Thymus (tissue), 11 donors: ENCODE data around the gene TNK2. TPM values are rescaled to one million over a fixed set of nuclear protein-coding genes. Genes with fewer than 3 reads are reported as not detected.
"Not testable (repeated sequence)": the region's sequence is repeated elsewhere in the genome, so short reads cannot be mapped to it uniquely, and the experiment has no call there.

Experiments
- DNase-seq, 9 donors: peaks; one replicate each; pipeline ENCODE4 v3.0.0-alpha.2; 2013; ENCODE audit warnings: low spot score in 9 of 9, low read depth in 6 of 9, missing footprints in 1 of 9
- H3K27ac ChIP-seq, 2 donors: one replicate each; pipeline ENCODE4 v1.5.1; 2013; ENCODE audit warnings: control low read depth in 1 of 2, low read depth in 1 of 2, low read length in 1 of 2, mild to moderate bottlenecking in 1 of 2, moderate library complexity in 1 of 2
- H3K27me3 ChIP-seq, 2 donors: one replicate each; pipeline ENCODE4 v1.5.1; 2013; ENCODE audit warnings: low read length in 1 of 2; ENCODE audit not compliant: control insufficient read depth in 2 of 2, insufficient read depth in 1 of 2
- H3K36me3 ChIP-seq, 2 donors: one replicate each; pipeline ENCODE4 v1.5.1; 2013; ENCODE audit warnings: low read length in 1 of 2, mild to moderate bottlenecking in 1 of 2, moderate library complexity in 1 of 2; ENCODE audit not compliant: control insufficient read depth in 2 of 2, insufficient read depth in 2 of 2
- H3K4me1 ChIP-seq, 2 donors: one replicate each; pipeline ENCODE4 v1.5.1; 2013; ENCODE audit warnings: low read length in 2 of 2; ENCODE audit not compliant: control insufficient read depth in 2 of 2, insufficient read depth in 2 of 2
- H3K4me3 ChIP-seq, 2 donors: one replicate each; pipeline ENCODE4 v1.5.1; 2013; ENCODE audit warnings: low read length in 2 of 2, control low read depth in 1 of 2, mild to moderate bottlenecking in 1 of 2
- H3K9me3 ChIP-seq, 2 donors: one replicate each; pipeline ENCODE4 v1.5.1; 2013; ENCODE audit warnings: low read length in 1 of 2, mild to moderate bottlenecking in 1 of 2; ENCODE audit not compliant: control insufficient read depth in 2 of 2, insufficient read depth in 1 of 2
- whole genome bisulfite sequencing: extraction: QIAGEN DNeasy Blood & Tissue Kit; methylation state at CpG from one replicate; pipeline ENCODE4 v1.1.7; 2013; 5-methylcytosine and 5-hydroxymethylcytosine counted together
- polyA plus RNA-seq: library from polyadenylated mRNA; stranded (reverse); fragments of 200-250 nt; gene quantifications from one replicate; pipeline ENCODE4 v1.2.3, GENCODE V29; 2013
- total RNA-seq: library from RNA; stranded (reverse); fragments of 120-200 nt; gene quantifications from one replicate; pipeline ENCODE4 v1.2.4, GENCODE V29; 2013
- donor health status: healthy.

TNK2 gene
- total and polyA plus RNA-seq, 2 donors, result 13.3 to 101 TPM

GRCh38 chr3:195876297-195877064 lies 31.9 kb downstream of the TNK2 start:
- DNase-seq, result no peak
- H3K4me1 ChIP-seq, result no peaks in the 10 kb centered on the region
- no peak overlapping the region for H3K4me3 ChIP-seq
- WGBS, result 97% methylated on average over 28 of the region's 28 CpGs
- H3K9me3 ChIP-seq, result no peaks in the 10 kb centered on the region
- H3K27ac ChIP-seq, result no peak overlapping the region
- H3K36me3 ChIP-seq, result peaks cover 57 to 62% of the 10 kb centered on the region in 2 donors
- no peaks in the 10 kb centered on the region for H3K27me3 ChIP-seq

- Histone ChIP-seq H3K9me3 (no peaks in the 10 kb centered on the region), H3K27ac (no peak overlapping the region), H3K36me3 (peaks cover 63 to 70% of the 10 kb centered on the region in 2 donors), H3K4me3 (no peak overlapping the region), H3K4me1 (no peaks in the 10 kb centered on the region), H3K27me3 (no peaks in the 10 kb centered on the region)
- DNase-seq, result no peak
- 98% methylated on average over 35 of the region's 35 CpGs for WGBS
These were observed 32.7 kb downstream of the TNK2 start for GRCh38 chr3:195875482-195876236.

DNA sequence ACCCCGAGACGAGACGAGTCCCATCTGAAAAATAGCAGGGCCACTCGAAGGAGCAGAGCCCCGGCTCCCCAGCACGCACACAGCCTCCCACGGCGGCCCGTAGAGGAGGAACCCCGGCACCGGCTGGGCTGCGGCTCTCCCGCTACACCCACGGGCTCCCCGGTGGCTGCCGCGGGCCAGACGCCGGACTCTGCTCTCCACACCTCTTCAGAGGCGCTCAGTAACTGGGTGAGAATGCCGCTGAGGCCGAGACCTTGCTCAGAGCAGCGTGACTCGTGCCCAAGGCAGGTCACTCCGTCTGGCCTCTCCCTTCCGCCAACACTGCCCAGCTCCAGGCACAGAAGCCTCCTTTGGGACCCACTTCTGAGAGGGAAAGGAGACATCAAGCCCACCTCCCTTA lies 34.4 kb downstream of the TNK2 start:
- H3K9me3 ChIP-seq, result no peaks in the 10 kb centered on the region
- no peak overlapping the region for H3K27ac ChIP-seq
- H3K27me3 ChIP-seq, result no peaks in the 10 kb centered on the region
- WGBS, result 96% methylated on average over 26 of the region's 26 CpGs
- no peak for DNase-seq
- H3K4me1 ChIP-seq, result no peaks in the 10 kb centered on the region
- peaks cover 71 to 76% of the 10 kb centered on the region in 2 donors for H3K36me3 ChIP-seq
- no peak overlapping the region for H3K4me3 ChIP-seq

GRCh38 chr3:195873281-195873887 lies 35.0 kb downstream of the TNK2 start:
- WGBS, result 97% methylated on average over 38 of the region's 38 CpGs
- Histone ChIP-seq H3K36me3 (peaks cover 71 to 75% of the 10 kb centered on the region in 2 donors), H3K4me3 (no peak overlapping the region)

DNA sequence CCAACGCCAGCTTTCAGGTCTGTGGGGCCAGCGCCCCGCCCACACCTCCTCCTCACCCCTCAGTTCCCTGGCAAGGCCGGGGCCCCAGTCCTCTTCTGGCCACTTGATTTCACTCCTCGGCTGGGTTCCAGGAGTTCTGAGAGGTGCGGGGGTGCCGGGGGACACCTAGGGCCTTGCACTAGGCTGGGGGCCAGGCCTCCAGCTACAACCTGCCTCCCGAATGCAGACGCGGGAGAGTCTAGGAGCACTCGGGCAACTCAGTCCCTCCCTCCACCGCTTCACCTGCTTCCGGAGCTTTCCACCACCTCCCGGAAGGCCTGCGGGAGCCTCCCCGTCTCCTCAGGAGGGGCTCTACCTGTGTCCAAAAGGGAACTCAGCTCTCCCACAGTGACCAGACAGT lies 35.6 kb downstream of the TNK2 start:
- no peak overlapping the region for H3K27ac ChIP-seq
- H3K4me3 ChIP-seq, result no peak overlapping the region
- peaks cover 71 to 74% of the 10 kb centered on the region in 2 donors for H3K36me3 ChIP-seq

More at GRCh38 chr3:195873281-195873887, 35.0 kb downstream of the TNK2 start:
- H3K27me3 ChIP-seq, result no peaks in the 10 kb centered on the region
- no peaks in the 10 kb centered on the region for H3K4me1 ChIP-seq
- H3K9me3 ChIP-seq, result no peaks in the 10 kb centered on the region
- H3K27ac ChIP-seq, result no peak overlapping the region
- no peak for DNase-seq

GRCh38 chr3:195872097-195872496 lies 36.3 kb downstream of the TNK2 start:
- Histone ChIP-seq H3K4me3 (no peak overlapping the region), H3K4me1 (no peaks in the 10 kb centered on the region), H3K27me3 (no peaks in the 10 kb centered on the region), H3K9me3 (no peaks in the 10 kb centered on the region), H3K27ac (no peak overlapping the region), H3K36me3 (peaks cover 71 to 73% of the 10 kb centered on the region in 2 donors)
- WGBS, result 98% methylated on average over 28 of the region's 28 CpGs
- no peak for DNase-seq

More for the DNA sequence above, 35.6 kb downstream of the TNK2 start:
- 92% methylated on average over 16 of the region's 16 CpGs for whole genome bisulfite sequencing
- no peak for DNase-seq
- Histone ChIP-seq H3K9me3 (no peaks in the 10 kb centered on the region), H3K27me3 (no peaks in the 10 kb centered on the region), H3K4me1 (no peaks in the 10 kb centered on the region)

DNA sequence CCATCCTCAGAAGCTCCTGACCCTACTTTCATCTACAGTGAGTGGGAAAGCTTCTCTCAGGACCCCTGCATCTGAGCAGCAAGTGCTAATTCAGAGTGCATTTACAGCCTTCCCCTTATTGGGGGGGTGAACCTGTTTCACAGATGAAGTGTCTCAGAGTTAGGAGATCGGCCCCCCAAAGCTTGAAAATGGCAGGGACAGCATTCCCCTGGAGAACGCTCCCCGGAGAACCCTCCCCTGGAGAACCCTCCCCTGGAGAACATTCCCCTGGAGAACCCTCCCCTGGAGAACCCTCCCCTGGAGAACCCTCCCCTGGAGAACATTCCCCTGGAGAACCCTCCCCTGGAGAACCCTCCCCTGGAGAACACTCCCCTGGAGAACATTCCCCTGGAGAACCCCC lies 36.7 kb downstream of the TNK2 start:
- DNase-seq, H3K27me3 ChIP-seq, H3K9me3 ChIP-seq, H3K4me3 ChIP-seq, H3K27ac ChIP-seq, H3K4me1 ChIP-seq: not testable (repeated sequence)
- WGBS, result over 99% methylated on average over 3 of the region's 3 CpGs
- peaks cover 71 to 73% of the 10 kb centered on the region in 2 donors for H3K36me3 ChIP-seq

- Histone ChIP-seq H3K27ac (no peak overlapping the region), H3K4me1 (no peaks in the 10 kb centered on the region), H3K36me3 (peaks cover 68 to 70% of the 10 kb centered on the region in 2 donors), H3K9me3 (no peaks in the 10 kb centered on the region), H3K4me3 (no peak overlapping the region), H3K27me3 (no peaks in the 10 kb centered on the region)
- 98% methylated on average over 12 of the region's 12 CpGs for WGBS
- no peak for DNase-seq
These were observed 37.4 kb downstream of the TNK2 start for GRCh38 chr3:195870937-195871336.

GRCh38 chr3:195870442-195870841 lies 37.9 kb downstream of the TNK2 start:
- H3K27me3 ChIP-seq, result no peaks in the 10 kb centered on the region
- H3K4me1 ChIP-seq, result no peaks in the 10 kb centered on the region
- no peaks in the 10 kb centered on the region for H3K9me3 ChIP-seq
- H3K36me3 ChIP-seq, result peaks cover 63 to 67% of the 10 kb centered on the region in 2 donors
- 83% methylated on average over 7 of the region's 7 CpGs for WGBS
- H3K27ac ChIP-seq, result no peak overlapping the region
- H3K4me3 ChIP-seq, result no peak overlapping the region
- DNase-seq, result no peak
